ENCODE data around the gene PAK6. TPM values are rescaled to one million over a fixed set of nuclear protein-coding genes. Genes with fewer than 3 reads are reported as not detected.

Gene PAK6
- total RNA-seq, 4 donors from 2014 or later = 0.33 to 0.52 (median 0.45) TPM; not detected in 1

- intact Hi-C loops (cut with DNase I) = loop anchor here (10.0 kb wide), 1 partner anchor 195 kb away; no protein-coding TSS in a partner anchor
- H3K27me3 ChIP-seq = no peaks in the 10 kb centered on the region
- no peaks in the 10 kb centered on the region for H3K4me1 ChIP-seq
- H3K9me3 ChIP-seq = no peaks in the 10 kb centered on the region
- TF ChIP-seq POLR2A (IDR thresholded peaks at IDR 0.05; ENCODE audit: low read depth) = no peak
- no peak for TF ChIP-seq POLR2AphosphoS5 (IDR thresholded peaks at IDR 0.05)
- no peak for TF ChIP-seq CTCF (IDR thresholded peaks at IDR 0.05)
- no peak for TF ChIP-seq EP300 (IDR thresholded peaks at IDR 0.05)
- no peaks in the 10 kb centered on the region for H3K36me3 ChIP-seq
- 99% methylated on average over 5 of the region's 5 CpGs for WGBS
- H3K27ac ChIP-seq (replicated peaks in 1 of 4) = no peak overlapping the region
- DNase-seq (ENCODE audit: extremely low spot score) = no peak
- no peak overlapping the region for H3K4me3 ChIP-seq
These were observed 9.5 kb upstream of the PAK6 start for GRCh38 chr15:40229316-40229715.

GRCh38 chr15:40229956-40230355 is 8.9 kb upstream of the PAK6 start:
- TF ChIP-seq CTCF (IDR thresholded peaks at IDR 0.05) = no peak
- intact Hi-C loops (cut with DNase I) = loop anchor here (10.0 kb wide), 1 partner anchor 195 kb away; no protein-coding TSS in a partner anchor

GRCh38 chr15:40232625-40233070 is 6.2 kb upstream of the PAK6 start:
- H3K36me3 ChIP-seq = no peaks in the 10 kb centered on the region
- 74% methylated on average over 2 of the region's 7 CpGs for WGBS
- no peak for DNase-seq (ENCODE audit: extremely low spot score)
- H3K4me1 ChIP-seq = no peaks in the 10 kb centered on the region
- H3K27me3 ChIP-seq = no peaks in the 10 kb centered on the region
- intact Hi-C loops (cut with DNase I) = no loop called here
- no peaks in the 10 kb centered on the region for H3K9me3 ChIP-seq
- TF ChIP-seq CTCF (IDR thresholded peaks at IDR 0.05) (no peak), EP300 (IDR thresholded peaks at IDR 0.05) (no peak), POLR2AphosphoS5 (IDR thresholded peaks at IDR 0.05) (no peak), POLR2A (IDR thresholded peaks at IDR 0.05; ENCODE audit: low read depth) (no peak)
- H3K27ac ChIP-seq (replicated peaks in 1 of 4) = no peak overlapping the region
- no peak overlapping the region for H3K4me3 ChIP-seq

More at GRCh38 chr15:40229956-40230355, 8.9 kb upstream of the PAK6 start:
- 92% methylated on average over 1 of the region's 1 CpG for WGBS
- no peak for DNase-seq (ENCODE audit: extremely low spot score)
- no peak overlapping the region for H3K4me3 ChIP-seq
- H3K27me3 ChIP-seq = no peaks in the 10 kb centered on the region
- no peaks in the 10 kb centered on the region for H3K9me3 ChIP-seq
- H3K27ac ChIP-seq (replicated peaks in 1 of 4) = no peak overlapping the region
- H3K4me1 ChIP-seq = no peaks in the 10 kb centered on the region
- no peaks in the 10 kb centered on the region for H3K36me3 ChIP-seq

GRCh38 chr15:40233727-40234577 is 4.9 kb upstream of the PAK6 start:
- H3K27me3 ChIP-seq = peaks cover 0 to 4% (median 0%) of the 10 kb centered on the region in 4 donors
- no peak overlapping the region for H3K4me3 ChIP-seq
- 89% methylated on average over 11 of the region's 11 CpGs for WGBS
- peaks cover 0 to 8% (median 6%) of the 10 kb centered on the region in 4 donors for H3K4me1 ChIP-seq
- intact Hi-C loops (cut with DNase I) = no loop called here
- no peak for DNase-seq (ENCODE audit: extremely low spot score)
- H3K36me3 ChIP-seq = no peaks in the 10 kb centered on the region
- no peak overlapping the region for H3K27ac ChIP-seq (replicated peaks in 1 of 4)
- TF ChIP-seq POLR2AphosphoS5 (IDR thresholded peaks at IDR 0.05) (no peak), CTCF (IDR thresholded peaks at IDR 0.05) (no peak), EP300 (IDR thresholded peaks at IDR 0.05) (no peak), POLR2A (IDR thresholded peaks at IDR 0.05; ENCODE audit: low read depth) (no peak)
- no peaks in the 10 kb centered on the region for H3K9me3 ChIP-seq
